ENCODE data around the gene CTBP1.

GRCh38 chr4:1226144-1226481 is 22.8 kb downstream of the CTBP1 start:
- TF ChIP-seq, protein P1, sequence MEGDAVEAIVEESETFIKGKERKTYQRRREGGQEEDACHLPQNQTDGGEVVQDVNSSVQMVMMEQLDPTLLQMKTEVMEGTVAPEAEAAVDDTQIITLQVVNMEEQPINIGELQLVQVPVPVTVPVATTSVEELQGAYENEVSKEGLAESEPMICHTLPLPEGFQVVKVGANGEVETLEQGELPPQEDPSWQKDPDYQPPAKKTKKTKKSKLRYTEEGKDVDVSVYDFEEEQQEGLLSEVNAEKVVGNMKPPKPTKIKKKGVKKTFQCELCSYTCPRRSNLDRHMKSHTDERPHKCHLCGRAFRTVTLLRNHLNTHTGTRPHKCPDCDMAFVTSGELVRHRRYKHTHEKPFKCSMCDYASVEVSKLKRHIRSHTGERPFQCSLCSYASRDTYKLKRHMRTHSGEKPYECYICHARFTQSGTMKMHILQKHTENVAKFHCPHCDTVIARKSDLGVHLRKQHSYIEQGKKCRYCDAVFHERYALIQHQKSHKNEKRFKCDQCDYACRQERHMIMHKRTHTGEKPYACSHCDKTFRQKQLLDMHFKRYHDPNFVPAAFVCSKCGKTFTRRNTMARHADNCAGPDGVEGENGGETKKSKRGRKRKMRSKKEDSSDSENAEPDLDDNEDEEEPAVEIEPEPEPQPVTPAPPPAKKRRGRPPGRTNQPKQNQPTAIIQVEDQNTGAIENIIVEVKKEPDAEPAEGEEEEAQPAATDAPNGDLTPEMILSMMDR (conservative IDR thresholded peaks at IDR 0.05) = no peak
- TF ChIP-seq ZFX (IDR thresholded peaks at IDR 0.05) = no peak
